Measurements from ENCODE around the gene CNOT6L.

DNA sequence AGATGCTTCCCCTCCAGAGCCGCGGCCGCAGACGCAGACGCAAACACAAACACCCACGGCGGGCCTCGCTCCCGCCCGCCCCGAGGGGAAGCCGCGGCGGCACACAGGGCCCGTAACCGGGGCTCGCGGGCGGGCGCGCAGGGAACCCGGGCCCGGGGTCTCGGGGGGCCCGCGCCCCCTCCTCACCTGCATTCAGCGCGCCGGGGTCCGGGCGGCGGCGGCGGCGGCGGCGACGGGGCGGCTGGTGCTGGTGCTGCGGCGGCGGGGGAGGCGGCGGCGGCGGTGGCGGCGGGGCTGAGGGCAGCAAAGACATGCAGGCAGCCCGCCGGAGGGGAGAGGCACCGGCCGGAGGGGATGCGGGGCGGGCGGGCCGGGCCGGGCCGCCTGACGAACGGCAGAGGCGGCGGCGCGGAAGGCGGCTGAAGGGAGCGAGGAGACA lies 255 bp upstream of the CNOT6L start:
- TF ChIP-seq, protein P1, sequence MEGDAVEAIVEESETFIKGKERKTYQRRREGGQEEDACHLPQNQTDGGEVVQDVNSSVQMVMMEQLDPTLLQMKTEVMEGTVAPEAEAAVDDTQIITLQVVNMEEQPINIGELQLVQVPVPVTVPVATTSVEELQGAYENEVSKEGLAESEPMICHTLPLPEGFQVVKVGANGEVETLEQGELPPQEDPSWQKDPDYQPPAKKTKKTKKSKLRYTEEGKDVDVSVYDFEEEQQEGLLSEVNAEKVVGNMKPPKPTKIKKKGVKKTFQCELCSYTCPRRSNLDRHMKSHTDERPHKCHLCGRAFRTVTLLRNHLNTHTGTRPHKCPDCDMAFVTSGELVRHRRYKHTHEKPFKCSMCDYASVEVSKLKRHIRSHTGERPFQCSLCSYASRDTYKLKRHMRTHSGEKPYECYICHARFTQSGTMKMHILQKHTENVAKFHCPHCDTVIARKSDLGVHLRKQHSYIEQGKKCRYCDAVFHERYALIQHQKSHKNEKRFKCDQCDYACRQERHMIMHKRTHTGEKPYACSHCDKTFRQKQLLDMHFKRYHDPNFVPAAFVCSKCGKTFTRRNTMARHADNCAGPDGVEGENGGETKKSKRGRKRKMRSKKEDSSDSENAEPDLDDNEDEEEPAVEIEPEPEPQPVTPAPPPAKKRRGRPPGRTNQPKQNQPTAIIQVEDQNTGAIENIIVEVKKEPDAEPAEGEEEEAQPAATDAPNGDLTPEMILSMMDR (IDR thresholded peaks at IDR 0.05; ENCODE audit: low read depth, low read length, missing input control) = no peak
- TF ChIP-seq, protein P2, sequence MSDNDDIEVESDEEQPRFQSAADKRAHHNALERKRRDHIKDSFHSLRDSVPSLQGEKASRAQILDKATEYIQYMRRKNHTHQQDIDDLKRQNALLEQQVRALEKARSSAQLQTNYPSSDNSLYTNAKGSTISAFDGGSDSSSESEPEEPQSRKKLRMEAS (IDR thresholded peaks at IDR 0.05) = no peak
- no peak for TF ChIP-seq TAF1 (conservative IDR thresholded peaks at IDR 0.05)
- TF ChIP-seq JUND (IDR thresholded peaks at IDR 0.05) = no peak
- no peak for TF ChIP-seq RXRA (IDR thresholded peaks at IDR 0.05)

All from liver (tissue), 3 donors.